Mesendoderm (in vitro differentiated cells): Measurements from ENCODE around the gene IMMP2L.

ENCODE experiments used
- DNase-seq: peaks from one replicate; pipeline ENCODE4 v3.0.0; 2013
- H2AK5ac ChIP-seq: 2 replicates; pipeline ENCODE4 v1.6.1; 2013; ENCODE audit warnings: low read length, inconsistent platforms
- H2BK120ac ChIP-seq: 2 replicates; pipeline ENCODE4 v1.6.1; 2013; ENCODE audit warnings: low read depth, mild to moderate bottlenecking, low read length, moderate library complexity, mixed read lengths
- H2BK15ac ChIP-seq: replicated peaks from 2 replicates; pipeline ENCODE4 v1.6.1; 2013; ENCODE audit warnings: low read depth, mild to moderate bottlenecking, moderate library complexity
- H2BK5ac ChIP-seq: 2 replicates; pipeline ENCODE4 v1.6.1; 2013; ENCODE audit warnings: low read length, inconsistent platforms
- H3K18ac ChIP-seq: 2 replicates; pipeline ENCODE4 v1.6.1; 2013; ENCODE audit warnings: mild to moderate bottlenecking, low read length, mixed read lengths
- H3K23ac ChIP-seq: one replicate; pipeline ENCODE4 v1.6.1; 2013; ENCODE audit warnings: low read length
- H3K27ac ChIP-seq: 2 replicates; pipeline ENCODE4 v1.5.1; 2013; ENCODE audit warnings: low read depth, mild to moderate bottlenecking, inconsistent platforms, low read length, moderate library complexity
- H3K27me3 ChIP-seq: 2 replicates; pipeline ENCODE4 v1.6.1; 2013; ENCODE audit warnings: low read length, control low read depth, mild to moderate bottlenecking, inconsistent platforms; ENCODE audit not compliant: insufficient read depth, poor library complexity
- H3K36me3 ChIP-seq: 2 replicates; pipeline ENCODE4 v1.6.1; 2013; ENCODE audit warnings: low read length, inconsistent platforms; ENCODE audit not compliant: control insufficient read depth, insufficient read depth
- H3K4ac ChIP-seq: one replicate; pipeline ENCODE4 v1.6.1; 2013; ENCODE audit warnings: low read depth, mild to moderate bottlenecking, low read length, moderate library complexity
- H3K4me1 ChIP-seq: 2 replicates; pipeline ENCODE4 v1.6.1; 2013; ENCODE audit warnings: low read depth, low read length, inconsistent platforms; ENCODE audit not compliant: control insufficient read depth
- H3K4me2 ChIP-seq: 2 replicates; pipeline ENCODE4 v1.6.1; 2013; ENCODE audit warnings: low read length
- H3K4me3 ChIP-seq: 2 replicates; pipeline ENCODE4 v1.5.1; 2013; ENCODE audit warnings: mild to moderate bottlenecking, low read length
- H3K56ac ChIP-seq: one replicate; pipeline ENCODE4 v1.6.1; 2013; ENCODE audit warnings: low read length
- H3K79me1 ChIP-seq: 2 replicates; pipeline ENCODE4 v1.6.1; 2013; ENCODE audit warnings: low read length, inconsistent platforms
- H3K79me2 ChIP-seq: 2 replicates; pipeline ENCODE4 v1.6.1; 2013; ENCODE audit warnings: mild to moderate bottlenecking, low read length; ENCODE audit not compliant: control insufficient read depth, insufficient read depth
- H3K9ac ChIP-seq: 2 replicates; pipeline ENCODE4 v1.6.1; 2013; ENCODE audit warnings: low read length, inconsistent platforms
- H4K5ac ChIP-seq: one replicate; pipeline ENCODE4 v1.6.1; 2013; ENCODE audit warnings: low read length
- H4K8ac ChIP-seq: one replicate; pipeline ENCODE4 v1.6.1; 2013; ENCODE audit warnings: low read depth, mild to moderate bottlenecking, control low read depth, low read length, moderate library complexity
- WGBS: extraction: QIAGEN DNeasy Blood & Tissue Kit; methylation state at CpG from one replicate; pipeline ENCODE4 v1.1.7; 2013; ENCODE audit warnings: low lambda C conversion rate, missing lambda C conversion rate; ENCODE audit not compliant: insufficient coverage; ENCODE audit errors: extremely low coverage; 5-methylcytosine and 5-hydroxymethylcytosine counted together

IMMP2L gene

GRCh38 chr7:111041577-111041976 lies 520.7 kb downstream of the IMMP2L start:
- H2AK5ac ChIP-seq = no peak overlapping the region
- H3K18ac ChIP-seq = no peak overlapping the region
- no peak overlapping the region for H2BK15ac ChIP-seq
- H3K27ac ChIP-seq = no peak overlapping the region
- no peaks in the 10 kb centered on the region for H3K27me3 ChIP-seq
- no CpG with 5 or more reads among the region's 2 CpGs for WGBS
- no peaks in the 10 kb centered on the region for H3K4me1 ChIP-seq
- no peak overlapping the region for H3K4ac ChIP-seq
- H3K56ac ChIP-seq = no peak overlapping the region
- no peak overlapping the region for H2BK5ac ChIP-seq
- H3K4me3 ChIP-seq = no peak overlapping the region
- H3K4me2 ChIP-seq = no peak overlapping the region
- no peaks in the 10 kb centered on the region for H3K79me2 ChIP-seq
- H4K5ac ChIP-seq = no peak overlapping the region
- DNase-seq = peak; percentile 13
- no peak overlapping the region for H3K9ac ChIP-seq
- no peaks in the 10 kb centered on the region for H3K36me3 ChIP-seq
- H3K23ac ChIP-seq = no peak overlapping the region
- H3K79me1 ChIP-seq = no peaks in the 10 kb centered on the region
- H4K8ac ChIP-seq = no peak overlapping the region
- no peak overlapping the region for H2BK120ac ChIP-seq

GRCh38 chr7:111038185-111038584 lies 524.1 kb downstream of the IMMP2L start:
- Histone ChIP-seq H3K79me2 (no peaks in the 10 kb centered on the region), H3K4me1 (no peaks in the 10 kb centered on the region), H3K4me3 (no peak overlapping the region), H3K4me2 (no peak overlapping the region), H3K23ac (no peak overlapping the region), H3K4ac (no peak overlapping the region), H2AK5ac (no peak overlapping the region), H2BK5ac (no peak overlapping the region), H3K27ac (no peak overlapping the region), H2BK120ac (no peak overlapping the region), H3K56ac (no peak overlapping the region), H3K9ac (no peak overlapping the region), H3K18ac (no peak overlapping the region), H3K27me3 (no peaks in the 10 kb centered on the region), H4K5ac (no peak overlapping the region), H2BK15ac (no peak overlapping the region), H3K79me1 (no peaks in the 10 kb centered on the region), H4K8ac (no peak overlapping the region), H3K36me3 (no peaks in the 10 kb centered on the region)
- no peak for DNase-seq
- WGBS = no CpG with 5 or more reads among the region's 3 CpGs

- H3K23ac ChIP-seq = no peak overlapping the region
- no CpG with 5 or more reads among the region's 7 CpGs for WGBS
- no peak overlapping the region for H2BK120ac ChIP-seq
- no peak for DNase-seq
- no peaks in the 10 kb centered on the region for H3K79me1 ChIP-seq
- no peak overlapping the region for H3K9ac ChIP-seq
- no peak overlapping the region for H4K5ac ChIP-seq
- no peak overlapping the region for H3K56ac ChIP-seq
- no peaks in the 10 kb centered on the region for H3K4me1 ChIP-seq
- H3K27me3 ChIP-seq = no peaks in the 10 kb centered on the region
- H3K18ac ChIP-seq = no peak overlapping the region
- H3K79me2 ChIP-seq = no peaks in the 10 kb centered on the region
- H2BK5ac ChIP-seq = no peak overlapping the region
- H2AK5ac ChIP-seq = no peak overlapping the region
- H3K27ac ChIP-seq = no peak overlapping the region
- H4K8ac ChIP-seq = no peak overlapping the region
- no peak overlapping the region for H2BK15ac ChIP-seq
- H3K4me2 ChIP-seq = no peak overlapping the region
- H3K4me3 ChIP-seq = no peak overlapping the region
- H3K4ac ChIP-seq = no peak overlapping the region
- H3K36me3 ChIP-seq = no peaks in the 10 kb centered on the region
These were observed 530.4 kb downstream of the IMMP2L start for GRCh38 chr7:111031916-111032315.

- H2BK15ac ChIP-seq = no peak overlapping the region
- no peak overlapping the region for H2BK120ac ChIP-seq
- H3K27ac ChIP-seq = no peak overlapping the region
These were observed 532.0 kb downstream of the IMMP2L start for GRCh38 chr7:111030336-111030735.

GRCh38 chr7:111029574-111030251 lies 532.6 kb downstream of the IMMP2L start:
- no peak overlapping the region for H2AK5ac ChIP-seq
- no peak for DNase-seq
- no peak overlapping the region for H4K5ac ChIP-seq
- no peak overlapping the region for H2BK15ac ChIP-seq
- H2BK120ac ChIP-seq = no peak overlapping the region
- no peak overlapping the region for H3K4ac ChIP-seq
- no peak overlapping the region for H3K56ac ChIP-seq
- no peak overlapping the region for H2BK5ac ChIP-seq
- H4K8ac ChIP-seq = no peak overlapping the region
- H3K79me1 ChIP-seq = no peaks in the 10 kb centered on the region
- no peak overlapping the region for H3K4me3 ChIP-seq
- H3K27me3 ChIP-seq = no peaks in the 10 kb centered on the region
- no CpG with 5 or more reads among the region's 1 CpG for WGBS
- H3K18ac ChIP-seq = no peak overlapping the region
- H3K36me3 ChIP-seq = no peaks in the 10 kb centered on the region
- no peak overlapping the region for H3K23ac ChIP-seq
- H3K9ac ChIP-seq = no peak overlapping the region
- no peaks in the 10 kb centered on the region for H3K79me2 ChIP-seq
- no peaks in the 10 kb centered on the region for H3K4me1 ChIP-seq
- H3K4me2 ChIP-seq = no peak overlapping the region
- H3K27ac ChIP-seq = no peak overlapping the region

More at GRCh38 chr7:111030336-111030735, 532.0 kb downstream of the IMMP2L start:
- Histone ChIP-seq H3K4me2 (no peak overlapping the region), H3K27me3 (no peaks in the 10 kb centered on the region), H2BK5ac (no peak overlapping the region), H3K4me3 (no peak overlapping the region), H3K79me1 (no peaks in the 10 kb centered on the region), H3K4ac (no peak overlapping the region), H4K5ac (no peak overlapping the region), H3K4me1 (no peaks in the 10 kb centered on the region), H3K79me2 (no peaks in the 10 kb centered on the region), H3K9ac (no peak overlapping the region), H3K36me3 (no peaks in the 10 kb centered on the region), H2AK5ac (no peak overlapping the region), H4K8ac (no peak overlapping the region), H3K23ac (no peak overlapping the region), H3K18ac (no peak overlapping the region), H3K56ac (no peak overlapping the region)
- no peak for DNase-seq

- Histone ChIP-seq H3K4me2 (no peak overlapping the region), H2BK5ac (no peak overlapping the region), H3K27ac (no peak overlapping the region), H2AK5ac (no peak overlapping the region), H3K9ac (no peak overlapping the region), H3K79me1 (no peaks in the 10 kb centered on the region), H4K5ac (no peak overlapping the region), H3K4me3 (no peak overlapping the region), H2BK120ac (no peak overlapping the region), H3K4ac (no peak overlapping the region), H3K27me3 (no peaks in the 10 kb centered on the region), H3K79me2 (no peaks in the 10 kb centered on the region), H2BK15ac (no peak overlapping the region), H3K36me3 (no peaks in the 10 kb centered on the region), H4K8ac (no peak overlapping the region), H3K18ac (no peak overlapping the region), H3K56ac (no peak overlapping the region), H3K4me1 (no peaks in the 10 kb centered on the region), H3K23ac (no peak overlapping the region)
- no peak for DNase-seq
- WGBS = no CpG with 5 or more reads among the region's 1 CpG
These were observed 533.1 kb downstream of the IMMP2L start for GRCh38 chr7:111029141-111029572.
